ENCODE data around the gene IFNL3. TPM values are rescaled to one million over a fixed set of nuclear protein-coding genes. Genes with fewer than 3 reads are reported as not detected.
"Not testable (repeated sequence)": the region's sequence is repeated elsewhere in the genome, so short reads cannot be mapped to it uniquely, and the experiment has no call there.

The IFNL3 gene
- total RNA-seq, 1 experiment from 2014 or later: not detected

DNA sequence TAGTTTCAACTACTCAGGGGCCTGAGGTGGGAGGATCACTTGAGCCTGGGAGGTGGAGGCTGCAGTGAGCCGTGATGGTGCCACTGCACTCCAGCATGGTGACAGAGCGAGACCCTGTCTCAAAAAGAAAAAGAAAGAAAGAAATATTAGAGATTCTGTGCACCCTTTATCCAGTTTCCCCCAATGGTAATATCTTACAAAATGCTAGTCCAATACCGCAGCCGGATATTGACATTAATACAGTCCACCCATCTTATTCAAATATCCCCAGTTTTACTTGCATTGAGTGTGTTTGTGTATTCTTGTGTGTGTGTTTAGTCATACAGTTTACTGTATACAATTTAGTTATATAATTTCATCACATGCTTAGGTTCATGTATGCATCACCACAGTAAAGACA is 12.4 kb upstream of the IFNL3 start:
- in situ Hi-C loops (cut with HindIII; ENCODE audit: low pct_unique_long_range_greater_than_20kb, low sequenced_read_pairs): no loop called here
- no peak for DNase-seq (ENCODE audit: low read depth)

DNA sequence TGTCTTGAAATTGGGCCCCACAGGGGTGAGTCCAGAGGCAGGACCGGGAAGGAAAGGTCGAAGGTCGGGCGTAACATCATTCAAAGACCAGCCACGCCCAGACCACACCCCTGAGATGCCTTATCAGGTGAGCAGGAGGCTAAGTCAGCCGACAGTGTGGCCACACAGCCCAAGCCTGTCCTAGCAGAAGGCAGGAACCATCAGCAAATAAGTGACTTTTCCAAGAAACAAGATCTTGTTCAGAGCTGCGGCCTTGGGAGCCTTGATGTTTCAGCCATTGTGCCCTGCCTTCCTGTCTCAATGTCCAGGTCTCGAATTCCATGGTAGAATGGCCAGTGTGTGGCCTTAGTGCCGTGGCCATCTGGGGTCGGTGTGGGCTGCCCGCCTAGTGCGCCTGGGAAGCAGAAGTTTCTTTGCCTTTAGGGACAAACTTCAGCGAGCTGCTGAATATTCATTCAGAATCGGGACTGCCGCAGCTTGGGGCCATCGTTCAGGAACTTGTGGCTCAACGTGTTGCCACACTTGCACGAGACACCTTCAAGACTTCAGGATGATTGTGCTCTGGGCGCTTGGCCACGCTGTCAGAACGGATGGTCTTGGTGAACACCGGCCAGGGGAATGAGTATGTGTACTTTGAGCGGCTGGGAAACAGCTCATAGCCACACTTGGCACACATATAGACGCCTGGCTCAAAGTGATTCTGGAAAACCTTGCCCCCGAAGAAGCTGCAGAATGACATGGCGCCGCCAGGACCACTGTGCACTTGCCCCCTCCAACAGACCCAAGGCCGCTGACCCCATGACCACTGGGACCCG is 9.9 kb upstream of the IFNL3 start:
- in situ Hi-C loops (cut with HindIII; ENCODE audit: low pct_unique_long_range_greater_than_20kb, low sequenced_read_pairs): no loop called here
- no peak for DNase-seq (ENCODE audit: low read depth)

DNA sequence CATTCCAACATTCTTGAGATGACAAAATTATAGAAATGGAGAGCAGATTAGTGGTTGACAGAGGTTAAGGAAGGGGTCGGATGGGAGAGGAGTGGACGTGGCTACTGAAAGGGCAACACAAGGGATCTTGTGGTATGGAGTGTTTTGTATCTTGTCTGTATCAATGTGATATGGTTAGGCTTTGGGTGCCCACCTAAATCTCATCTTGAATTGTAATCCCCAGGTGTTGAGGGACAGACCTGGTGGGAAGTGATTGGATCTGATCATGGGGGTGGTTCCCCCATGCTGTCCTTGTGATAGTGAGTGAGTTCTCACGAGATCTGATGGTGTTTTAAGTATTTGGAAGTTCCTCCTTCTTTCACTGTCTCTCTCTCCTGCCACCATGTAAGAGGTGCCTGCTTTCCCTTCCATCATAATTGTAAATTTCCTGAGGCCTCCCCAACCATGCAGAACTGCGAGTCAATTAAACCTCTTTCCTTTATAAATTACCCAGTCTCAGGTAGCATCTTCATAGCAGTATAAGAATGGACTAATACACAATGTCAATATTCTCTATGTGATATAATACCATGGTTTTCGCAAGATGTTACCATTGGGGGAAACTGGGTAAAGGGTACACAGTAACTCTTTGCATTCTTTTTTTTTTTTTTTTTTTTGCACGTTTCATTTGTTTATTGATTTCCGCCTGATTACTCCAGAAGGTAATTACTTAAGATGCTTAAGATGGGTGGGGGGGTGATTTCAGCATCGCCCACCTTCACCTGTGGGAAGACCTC is 8.8 kb upstream of the IFNL3 start:
- in situ Hi-C loops (cut with HindIII; ENCODE audit: low pct_unique_long_range_greater_than_20kb, low sequenced_read_pairs): no loop called here
- DNase-seq (ENCODE audit: low read depth): no peak

DNA sequence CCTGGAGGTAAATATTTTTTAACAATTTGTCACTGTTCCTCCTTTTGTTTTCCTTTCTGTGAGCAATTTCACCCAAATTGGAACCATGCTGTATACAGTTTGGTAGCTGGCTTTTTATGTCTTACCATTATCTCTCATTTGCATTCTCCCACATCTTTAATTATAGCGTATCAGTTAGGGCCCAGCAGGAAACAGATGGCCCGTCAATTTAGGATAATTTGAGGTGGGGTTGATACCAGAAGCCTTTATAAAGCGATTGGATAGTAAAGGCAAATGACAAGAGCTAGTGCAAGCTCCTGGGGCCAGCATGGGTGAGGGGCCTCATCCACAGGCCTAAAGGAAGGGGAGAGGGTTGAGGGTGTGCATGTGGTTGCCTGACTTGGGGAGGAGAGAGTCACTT is 7.7 kb upstream of the IFNL3 start:
- DNase-seq (ENCODE audit: low read depth): no peak
- in situ Hi-C loops (cut with HindIII; ENCODE audit: low pct_unique_long_range_greater_than_20kb, low sequenced_read_pairs): no loop called here

DNA sequence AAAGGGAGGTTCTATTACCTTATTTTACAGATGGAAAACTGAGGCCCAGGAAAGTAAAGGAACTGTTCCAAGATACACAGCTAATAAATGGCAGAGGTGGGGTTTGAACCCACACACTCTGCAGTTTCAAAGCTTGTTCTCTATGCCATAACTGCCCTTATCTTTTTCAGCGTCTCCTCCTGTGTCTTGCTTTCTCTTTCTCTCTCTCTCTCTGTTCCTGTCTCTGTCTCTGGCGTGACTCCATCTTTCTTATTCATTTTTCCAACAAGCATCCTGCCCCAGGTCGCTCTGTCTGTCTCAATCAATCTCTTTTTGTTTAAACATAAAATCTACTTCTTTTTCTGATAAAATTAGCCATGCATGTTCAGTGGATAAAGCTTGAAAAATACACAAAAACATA is 7.0 kb upstream of the IFNL3 start:
- no peak for DNase-seq (ENCODE audit: low read depth)
- in situ Hi-C loops (cut with HindIII; ENCODE audit: low pct_unique_long_range_greater_than_20kb, low sequenced_read_pairs): no loop called here

DNA sequence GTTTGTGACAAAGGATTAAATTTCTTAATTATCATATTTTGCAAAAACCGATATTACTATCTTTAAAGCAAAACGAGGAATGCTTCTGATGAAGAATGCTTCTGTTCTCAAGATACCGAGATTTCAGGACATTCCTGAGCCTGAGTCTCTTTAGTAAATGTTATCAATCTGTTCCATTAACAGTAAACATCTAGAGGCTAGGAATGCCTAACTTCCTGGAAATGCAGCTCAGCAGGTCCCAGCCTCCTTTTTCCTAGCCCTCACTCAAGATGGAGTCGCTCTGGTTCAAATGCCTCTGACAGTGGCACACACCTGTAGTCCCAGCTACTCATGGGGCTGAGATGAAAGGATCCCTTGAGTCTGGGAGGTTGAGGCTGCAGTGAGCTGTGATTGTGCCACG is 6.3 kb upstream of the IFNL3 start:
- in situ Hi-C loops (cut with HindIII; ENCODE audit: low pct_unique_long_range_greater_than_20kb, low sequenced_read_pairs): no loop called here
- no peak for DNase-seq (ENCODE audit: low read depth)

DNA sequence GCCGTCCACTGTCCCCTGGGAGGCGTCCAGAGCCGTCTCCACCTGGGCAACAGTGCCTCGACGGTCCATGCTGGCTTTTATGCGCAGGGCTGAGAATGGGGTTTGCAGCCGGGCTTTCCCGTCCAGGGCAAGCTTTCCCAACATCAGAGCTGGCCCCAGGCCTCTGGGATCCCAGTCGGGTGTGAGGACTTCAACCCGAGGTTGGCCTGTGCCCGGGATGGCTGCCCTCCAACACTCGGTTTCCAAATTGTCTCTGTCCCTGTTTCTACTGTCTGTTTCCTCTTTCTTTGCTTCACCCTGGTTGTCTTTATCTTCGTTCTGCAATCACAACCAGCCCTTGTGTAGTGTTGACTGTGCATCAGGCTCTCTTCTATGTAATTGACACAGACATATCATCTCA is 4.0 kb upstream of the IFNL3 start, which contains the start of gene IFNL4:
IFNL4 (minus strand) TSS at position 51 of the 400 bp plus-strand sequence.
- in situ Hi-C loops (cut with HindIII; ENCODE audit: low pct_unique_long_range_greater_than_20kb, low sequenced_read_pairs): no loop called here
- no peak for DNase-seq (ENCODE audit: low read depth)

DNA sequence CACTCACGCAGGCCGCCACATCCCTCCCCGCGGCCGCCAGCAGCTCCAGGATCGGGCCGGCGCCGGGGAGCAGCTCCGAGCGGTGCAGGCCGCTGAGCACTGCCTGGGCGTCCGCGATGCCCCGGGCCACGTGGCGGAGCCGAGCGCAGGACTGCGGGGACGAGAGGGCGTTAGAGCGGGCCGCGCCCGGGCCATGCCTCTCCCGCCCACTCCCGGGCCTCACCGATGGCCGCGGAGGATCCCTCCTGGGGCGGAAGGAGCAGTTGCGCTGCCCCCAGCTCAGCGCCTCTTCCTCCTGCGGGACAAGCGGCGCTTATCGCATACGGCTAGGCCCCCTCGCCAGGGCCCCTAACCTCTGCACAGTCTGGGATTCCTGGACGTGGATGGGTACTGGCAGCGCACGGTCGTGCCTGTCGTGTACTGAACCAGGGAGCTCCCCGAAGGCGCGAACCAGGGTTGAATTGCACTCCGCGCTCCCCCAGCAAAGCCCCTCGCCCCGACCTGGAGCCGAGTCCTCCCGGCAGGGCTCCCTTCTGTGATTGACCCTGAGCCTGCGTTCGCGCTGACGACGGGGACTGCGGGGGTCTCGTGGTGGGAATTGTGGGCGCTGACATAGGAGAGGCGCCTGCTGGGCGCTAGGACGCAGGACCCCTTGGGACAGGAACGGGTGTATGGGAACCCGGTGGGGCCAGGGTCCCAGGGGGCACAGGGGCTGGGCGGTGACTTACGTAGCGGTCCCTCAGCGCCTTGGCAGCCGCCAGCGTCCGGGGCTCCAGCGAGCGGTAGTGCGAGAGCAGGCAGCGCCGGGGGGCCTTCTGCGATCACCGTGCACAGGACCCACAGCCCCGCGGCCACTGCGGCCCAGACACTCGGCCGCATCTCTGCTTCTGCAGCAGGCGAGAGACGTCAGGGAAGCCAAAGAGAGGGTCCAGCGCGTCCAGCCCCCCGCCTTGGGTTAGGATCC is 3.2 kb upstream of the IFNL3 start:
- in situ Hi-C loops (cut with HindIII; ENCODE audit: low pct_unique_long_range_greater_than_20kb, low sequenced_read_pairs): no loop called here
- DNase-seq (ENCODE audit: low read depth): no peak

DNA sequence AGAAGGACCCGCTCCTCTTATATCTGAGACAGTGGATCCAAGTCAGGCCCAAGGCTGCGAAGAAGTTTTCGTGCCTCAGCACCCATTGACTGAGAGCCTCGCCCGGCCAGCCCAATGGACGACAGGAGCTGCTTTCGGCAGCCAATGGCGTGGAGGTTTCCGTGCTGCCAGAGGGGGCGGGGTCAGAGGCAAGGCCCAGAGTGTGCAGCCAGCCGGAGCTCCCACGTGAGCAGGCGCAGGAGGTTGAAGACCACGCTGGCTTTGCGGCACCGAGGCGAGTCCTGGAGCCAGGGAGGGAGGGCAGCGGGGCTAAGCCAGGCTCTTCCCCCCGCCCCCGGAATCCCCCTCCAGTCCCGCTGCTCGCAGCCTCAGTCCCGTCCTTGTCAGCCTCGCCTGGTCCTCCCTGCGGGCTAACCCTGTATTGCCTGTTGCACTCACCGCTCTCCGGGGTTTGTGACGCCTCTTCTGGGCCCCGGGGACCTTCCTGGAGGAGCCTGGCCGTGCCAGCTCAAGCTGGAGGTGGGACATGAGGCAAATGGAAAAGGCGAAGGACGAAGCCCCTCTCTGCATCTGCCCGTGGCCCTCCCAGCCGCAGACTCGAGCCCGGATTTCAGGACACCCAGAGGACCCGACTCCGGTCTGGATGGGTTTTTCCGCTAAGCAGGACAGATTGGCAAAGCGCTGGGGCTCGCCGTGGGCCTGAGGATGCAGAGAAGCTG is 2.3 kb upstream of the IFNL3 start:
- no peak for DNase-seq (ENCODE audit: low read depth)
- in situ Hi-C loops (cut with HindIII; ENCODE audit: low pct_unique_long_range_greater_than_20kb, low sequenced_read_pairs): no loop called here

DNA sequence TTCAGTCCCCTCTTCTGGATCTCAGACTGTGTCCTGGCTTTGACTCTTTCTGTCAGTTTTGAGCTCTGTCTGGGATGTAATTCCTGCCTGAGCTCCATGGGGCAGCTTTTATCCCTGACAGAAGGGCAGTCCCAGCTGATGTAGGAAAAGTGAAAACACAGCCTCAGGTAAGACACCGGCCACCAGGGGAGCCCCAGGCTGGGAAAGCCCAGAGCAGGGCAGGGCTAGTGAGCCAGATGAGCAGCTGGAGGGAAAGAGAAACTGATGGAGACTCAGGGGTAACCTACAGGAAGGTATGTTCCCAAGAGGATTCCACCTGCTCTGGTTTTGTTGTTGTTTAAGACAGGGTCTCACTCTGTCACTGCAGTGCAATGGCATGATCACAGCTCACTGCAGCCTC is 360 bp upstream of the IFNL3 start:
- DNase-seq (ENCODE audit: low read depth); in situ Hi-C loops (cut with HindIII; ENCODE audit: low pct_unique_long_range_greater_than_20kb, low sequenced_read_pairs): not testable (repeated sequence)

DNA sequence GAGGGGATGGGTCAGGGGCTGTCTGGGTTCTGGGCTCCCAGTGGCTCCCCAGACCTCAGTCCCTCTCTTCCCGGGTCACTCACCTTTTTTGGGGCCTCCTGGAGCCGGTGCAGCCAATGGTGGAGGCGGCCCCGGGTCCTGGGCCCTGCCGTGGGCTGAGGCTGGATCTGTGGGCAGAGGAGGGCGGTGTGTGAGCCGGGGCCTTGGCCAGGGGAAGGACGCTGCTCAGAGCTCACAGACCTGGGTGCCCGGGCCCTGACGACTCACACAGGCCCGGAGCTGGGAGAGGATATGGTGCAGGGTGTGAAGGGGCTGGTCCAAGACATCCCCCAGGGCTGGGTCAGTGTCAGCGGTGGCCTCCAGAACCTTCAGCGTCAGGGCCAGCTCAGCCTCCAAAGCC is 1.1 kb downstream of the IFNL3 start:
- in situ Hi-C loops (cut with HindIII; ENCODE audit: low pct_unique_long_range_greater_than_20kb, low sequenced_read_pairs); DNase-seq (ENCODE audit: low read depth): not testable (repeated sequence)

DNA sequence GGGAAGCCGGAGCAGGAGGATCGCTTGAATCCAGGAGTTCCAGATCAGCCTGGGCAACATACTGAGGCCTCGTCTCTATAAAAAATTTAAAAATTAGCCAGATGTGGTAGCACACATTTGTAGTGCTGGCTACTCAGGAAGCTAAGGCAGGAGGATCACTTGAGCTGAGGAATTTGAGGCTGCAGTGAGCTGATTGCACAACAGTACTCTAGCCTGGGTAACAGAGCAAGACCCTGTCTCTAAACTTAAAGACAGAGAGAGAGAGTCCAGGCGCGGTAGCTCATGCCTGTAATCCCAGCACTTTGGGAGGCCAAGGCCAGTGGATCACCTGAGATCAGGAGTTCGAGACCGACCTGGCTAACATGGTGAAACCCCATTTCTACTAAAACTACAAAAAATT is 4.4 kb downstream of the IFNL3 start:
- in situ Hi-C loops (cut with HindIII; ENCODE audit: low pct_unique_long_range_greater_than_20kb, low sequenced_read_pairs): no loop called here

DNA sequence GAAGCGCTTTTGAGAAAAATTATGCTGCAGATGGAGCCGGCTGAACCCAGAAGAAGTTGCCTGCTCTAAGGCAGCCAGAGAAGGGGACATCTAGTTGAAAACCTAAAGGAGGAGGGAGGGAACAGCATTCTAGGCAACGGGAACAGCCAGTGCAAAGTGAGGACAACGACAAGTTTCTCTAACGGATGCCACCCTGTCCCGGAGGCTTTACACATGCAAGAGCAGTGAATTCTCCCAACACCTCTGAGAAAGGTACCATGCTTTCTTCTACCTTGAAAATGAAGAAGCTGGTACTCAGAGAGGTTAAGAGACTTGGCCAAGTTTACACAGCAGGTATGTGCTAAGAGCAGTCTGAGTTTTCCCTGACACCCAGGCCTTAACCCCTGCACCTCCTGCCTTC is 5.9 kb downstream of the IFNL3 start:
- DNase-seq (ENCODE audit: low read depth): no peak
- in situ Hi-C loops (cut with HindIII; ENCODE audit: low pct_unique_long_range_greater_than_20kb, low sequenced_read_pairs): no loop called here

More for the DNA sequence above, 4.4 kb downstream of the IFNL3 start:
- DNase-seq (ENCODE audit: low read depth): no peak

DNA sequence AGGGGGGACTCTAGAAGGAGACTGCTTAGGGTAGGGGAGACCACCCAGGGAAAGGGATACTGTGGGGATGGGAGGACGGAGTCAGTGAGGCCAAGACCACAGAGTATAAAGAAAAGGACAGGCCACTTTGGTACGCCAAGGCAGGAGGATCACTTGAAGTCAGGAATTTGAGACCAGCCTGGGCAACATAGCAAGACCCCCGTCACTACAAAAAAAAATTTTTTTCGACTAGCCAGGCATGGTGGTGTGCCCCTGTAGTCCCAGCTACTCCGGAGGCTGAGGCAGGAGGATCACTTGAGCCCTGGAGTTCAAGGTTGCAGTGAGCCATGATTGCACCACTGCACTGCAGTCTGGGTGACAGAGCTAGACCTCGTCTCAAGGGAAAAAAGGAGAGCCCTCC is 6.6 kb downstream of the IFNL3 start:
- DNase-seq (ENCODE audit: low read depth): no peak
- in situ Hi-C loops (cut with HindIII; ENCODE audit: low pct_unique_long_range_greater_than_20kb, low sequenced_read_pairs): no loop called here

DNA sequence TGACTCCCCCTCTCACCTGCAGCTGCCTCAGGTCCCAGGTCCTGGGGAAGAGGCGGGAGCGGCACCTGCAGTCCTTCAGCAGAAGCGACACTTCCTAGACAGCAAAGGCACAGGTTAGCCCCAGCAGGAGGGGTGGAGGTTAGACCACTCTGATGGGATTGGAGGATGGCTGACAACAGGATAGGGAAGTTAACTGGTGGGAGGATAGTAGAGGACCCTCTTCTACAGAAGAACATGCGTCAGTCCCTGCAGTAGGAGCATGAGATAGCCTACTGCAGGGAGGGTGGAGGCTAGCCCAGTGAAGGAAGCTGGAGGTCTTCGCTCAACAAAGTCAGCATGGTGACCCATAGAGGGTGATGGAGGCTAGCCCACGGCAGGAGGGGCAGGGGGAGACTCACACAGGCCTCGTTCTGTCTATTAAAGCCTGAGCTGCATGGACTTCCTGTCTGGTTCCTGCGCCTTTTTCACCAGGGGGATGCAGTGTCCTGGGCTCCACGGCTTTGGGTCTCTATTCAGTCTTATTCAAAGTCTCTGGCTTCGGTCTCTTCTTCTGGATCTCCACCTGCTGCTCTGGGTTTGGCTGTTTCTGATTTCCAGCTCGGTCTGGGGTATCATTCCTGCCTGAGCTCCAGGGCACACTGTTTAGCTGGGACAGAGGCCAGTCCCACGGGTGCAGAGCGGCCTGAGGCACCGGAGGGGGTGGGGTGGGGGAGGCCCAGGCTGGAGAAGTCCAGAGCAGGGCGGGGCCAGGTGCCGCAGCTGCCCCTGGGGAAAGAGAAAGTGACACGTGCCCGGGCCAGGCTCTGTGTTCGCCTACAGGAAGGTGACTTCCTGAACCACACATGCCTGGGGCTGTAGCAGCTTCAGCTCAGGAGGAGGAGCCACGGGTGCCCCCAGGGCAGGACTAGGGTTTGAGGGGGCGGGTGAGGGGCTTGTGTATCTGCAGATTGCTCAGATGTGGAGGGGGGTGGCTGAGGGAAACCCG is 7.3 kb downstream of the IFNL3 start:
- no peak for DNase-seq (ENCODE audit: low read depth)
- in situ Hi-C loops (cut with HindIII; ENCODE audit: low pct_unique_long_range_greater_than_20kb, low sequenced_read_pairs): no loop called here

DNA sequence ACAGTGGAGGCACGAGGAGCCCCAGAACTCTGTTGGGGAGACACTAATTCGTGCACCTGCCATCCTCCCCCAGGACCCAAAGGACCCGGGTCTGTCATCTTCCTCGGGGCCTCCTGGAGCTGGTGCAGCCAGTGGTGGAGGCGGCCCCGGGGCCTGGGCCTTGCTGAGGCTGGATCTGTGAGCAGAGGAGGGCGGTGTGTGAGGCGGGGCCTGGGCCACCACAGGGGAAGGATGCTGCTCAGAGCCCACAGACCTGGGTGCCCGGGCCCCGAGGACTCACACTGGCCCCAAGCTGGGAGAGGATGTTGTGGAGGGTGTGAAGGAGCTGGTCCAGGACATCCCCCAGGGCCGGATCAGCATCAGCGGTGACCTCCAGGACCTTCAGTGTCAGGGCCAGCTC is 8.3 kb downstream of the IFNL3 start:
- DNase-seq (ENCODE audit: low read depth): no peak
- in situ Hi-C loops (cut with HindIII; ENCODE audit: low pct_unique_long_range_greater_than_20kb, low sequenced_read_pairs): no loop called here

DNA sequence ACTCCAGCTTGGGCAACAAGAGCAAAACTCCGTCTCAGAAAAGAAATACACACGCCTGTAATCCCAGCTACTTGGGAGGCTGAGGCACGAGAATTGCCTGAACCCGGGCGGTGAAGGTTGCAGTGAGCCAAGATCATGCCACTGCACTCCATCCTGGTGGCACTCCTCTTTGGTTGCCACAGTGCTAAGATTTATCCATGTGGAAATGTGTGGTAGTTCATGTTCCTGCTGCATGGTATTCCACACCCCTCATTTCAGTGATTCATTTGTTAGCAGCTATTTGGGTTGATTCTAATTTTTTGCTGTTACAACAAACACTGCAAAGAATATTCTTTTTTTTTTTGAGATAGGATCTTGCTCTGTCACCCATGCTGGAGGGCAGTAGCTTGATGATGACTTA is 12.1 kb downstream of the IFNL3 start:
- no peak for DNase-seq (ENCODE audit: low read depth)
- in situ Hi-C loops (cut with HindIII; ENCODE audit: low pct_unique_long_range_greater_than_20kb, low sequenced_read_pairs): no loop called here
